ENCODE results near the gene DEGS1.

- TF ChIP-seq CTCF (conservative IDR thresholded peaks at IDR 0.05) (no peak), EZH2 (IDR thresholded peaks at IDR 0.05; ENCODE audit: low read depth) (no peak)
These were observed 9.2 kb downstream of the DEGS1 start for GRCh38 chr1:224192082-224192788.
